HCT116 (cell line): ENCODE results near the gene EIF3J. TPM values are rescaled to one million over a fixed set of nuclear protein-coding genes. Genes with fewer than 3 reads are reported as not detected.

Source experiments
- ATAC-seq: fragments of 200-7000 bp; cut with Tn5 transposase; 2 replicates; pipeline ENCODE4 v1.9.1; 2020; ENCODE audit warnings: mild to moderate bottlenecking, moderate library complexity
- BruUV-seq: library from RNA; stranded (reverse); fragments of 400-500 nt; replicated peaks from 2 replicates; lab custom pipeline; 2021; lab: Mats Ljungman, UMichigan
- CTCF ChIA-PET: fragments of 300-600 bp; sonication (Branson Sonifier 250); formaldehyde crosslinking; loops from one replicate; lab custom pipeline; 2021; ENCODE audit warnings: antibody characterized with exemption; lab: Charles Lee
- POLR2A ChIA-PET: fragments of 300-600, 350-600 bp; sonication (Branson Sonifier 250); formaldehyde crosslinking; loops from one replicate; lab custom pipeline; 2021; ENCODE audit warnings: antibody characterized with exemption; lab: Charles Lee
- RAD21 ChIA-PET, 2 experiments: fragments of 300-600 bp; sonication (Branson Sonifier 250); formaldehyde crosslinking; loops; one replicate each; lab custom pipeline; 2023; ENCODE audit warnings: low total read pairs in 2 of 2; ENCODE audit not compliant: uncharacterized antibody in 2 of 2, unreplicated experiment in 2 of 2, low non-redundant PET in 1 of 2; lab: Charles Lee
- DNase-seq: peaks from one replicate; pipeline ENCODE4 v3.0.0-alpha.2; 2010; ENCODE audit warnings: low read depth, low spot score
- H2AFZ ChIP-seq: fragments of 200-600 bp; shearing (Covaris generic), sonication (generic); 2 replicates; pipeline ENCODE4 v1.6.1; 2017; ENCODE audit warnings: low read depth, mixed run types, mixed read lengths, antibody characterized with exemption, low read length; ENCODE audit not compliant: poor library complexity, severe bottlenecking
- H3K27ac ChIP-seq: 2 replicates; pipeline ENCODE4 v1.5.1; 2012; ENCODE audit warnings: low read depth, low read length
- H3K27me3 ChIP-seq: fragments of 200-600 bp; sonication (generic); 2 replicates; pipeline ENCODE4 v1.6.1; 2016; ENCODE audit warnings: mixed run types, low read length, mixed read lengths; ENCODE audit not compliant: insufficient read depth
- H3K36me3 ChIP-seq, 2 experiments: fragments of 200-500 bp in 1 of 2; fragments of 200-600 bp in 1 of 2; sonication (Bioruptor generic) in 1 of 2; sonication (generic) in 1 of 2; 2 replicates each; pipeline versions ENCODE4 v1.5.1 to v1.6.1; 2014 to 2016; ENCODE audit warnings: low read length in 2 of 2, inconsistent platforms in 1 of 2, mixed read lengths in 1 of 2, mixed run types in 1 of 2; ENCODE audit not compliant: insufficient read depth in 2 of 2, control insufficient read depth in 1 of 2
- H3K4me1 ChIP-seq, 2 experiments: fragments of 200-600 bp in 1 of 2; sonication (generic) in 1 of 2; 2 replicates each; pipeline versions ENCODE4 v1.5.1 to v1.6.1; 2012 to 2017; ENCODE audit warnings: low read length in 2 of 2, inconsistent platforms in 1 of 2, mild to moderate bottlenecking in 1 of 2, mixed read lengths in 1 of 2, mixed run types in 1 of 2, moderate library complexity in 1 of 2; ENCODE audit not compliant: insufficient read depth in 2 of 2, control insufficient read depth in 1 of 2
- H3K4me2 ChIP-seq: fragments of 200-600 bp; sonication (generic); 2 replicates; pipeline ENCODE4 v1.6.1; 2017; ENCODE audit warnings: mixed run types, low read length, mixed read lengths
- H3K4me3 ChIP-seq, 2 experiments: fragments of 200-600 bp in 1 of 2; sonication (generic) in 1 of 2; replicated peaks in 1 of 2; 2 replicates each; pipeline ENCODE4 v1.5.1; 2011 to 2016; ENCODE audit warnings: low read length in 2 of 2, control low read depth in 1 of 2, low read depth in 1 of 2, mild to moderate bottlenecking in 1 of 2, mixed read lengths in 1 of 2, mixed run types in 1 of 2
- H3K79me2 ChIP-seq: fragments of 200-600 bp; sonication (generic); 2 replicates; pipeline ENCODE4 v1.6.1; 2017; ENCODE audit warnings: mild to moderate bottlenecking, mixed run types, low read length, moderate library complexity, mixed read lengths; ENCODE audit not compliant: insufficient read depth
- H3K9ac ChIP-seq: fragments of 200-600 bp; sonication (generic); 2 replicates; pipeline ENCODE4 v1.6.1; 2016; ENCODE audit warnings: low read length, mixed read lengths
- H3K9me2 ChIP-seq: fragments of 200-600 bp; sonication (generic), shearing (Covaris generic); 2 replicates; pipeline ENCODE4 v1.6.1; 2017; ENCODE audit warnings: mixed run types, mild to moderate bottlenecking, moderate library complexity; ENCODE audit not compliant: insufficient read depth
- H3K9me3 ChIP-seq, 2 experiments: fragments of 200-500 bp in 1 of 2; fragments of 200-600 bp in 1 of 2; sonication (Bioruptor generic) in 1 of 2; sonication (generic) in 1 of 2; 2 replicates each; pipeline ENCODE4 v1.6.1; 2014 to 2017; ENCODE audit warnings: low read length in 2 of 2, mixed read lengths in 2 of 2, inconsistent platforms in 1 of 2, low read depth in 1 of 2, mild to moderate bottlenecking in 1 of 2, mixed run types in 1 of 2, moderate library complexity in 1 of 2; ENCODE audit not compliant: control insufficient read depth in 1 of 2, insufficient read depth in 1 of 2
- H4K20me1 ChIP-seq: fragments of 200-600 bp; sonication (generic), shearing (Covaris generic); 2 replicates; pipeline ENCODE4 v1.6.1; 2017; ENCODE audit warnings: mixed run types, mild to moderate bottlenecking, moderate library complexity; ENCODE audit not compliant: insufficient read depth
- ATF3 ChIP-seq: IDR thresholded peaks from 2 replicates; pipeline ENCODE4 v1.6.1; 2012
- CEBPB ChIP-seq: IDR thresholded peaks from 2 replicates; pipeline ENCODE4 v1.6.1; 2012; ENCODE audit warnings: low read depth
- CTCF ChIP-seq, 3 experiments: fragments of 200-600 bp in 1 of 3; sonication (generic) in 1 of 3; IDR thresholded peaks in 2 of 3; conservative IDR thresholded peaks in 1 of 3; 2 replicates each; pipeline ENCODE4 v1.5.1; 2012 to 2017; ENCODE audit warnings: low read depth in 2 of 3, low read length in 2 of 3, antibody characterized with exemption in 1 of 3, borderline replicate concordance in 1 of 3, control low read depth in 1 of 3, mild to moderate bottlenecking in 1 of 3, mixed read lengths in 1 of 3, mixed run types in 1 of 3, moderate library complexity in 1 of 3; ENCODE audit not compliant: insufficient read depth in 1 of 3
- EZH2 ChIP-seq: fragments of 200-600 bp; sonication (generic); IDR thresholded peaks from 2 replicates; pipeline ENCODE4 v1.6.1; 2017; ENCODE audit warnings: antibody characterized with exemption, mixed run types
- MAX ChIP-seq: IDR thresholded peaks from 2 replicates; pipeline ENCODE4 v1.6.1; 2012
- POLR2A ChIP-seq: IDR thresholded peaks from 2 replicates; pipeline ENCODE4 v1.7.0; 2011; ENCODE audit warnings: borderline replicate concordance; ENCODE audit not compliant: insufficient read depth, insufficient read length; ENCODE audit errors: extremely low read depth
- POLR2AphosphoS5 ChIP-seq: IDR thresholded peaks from 2 replicates; pipeline ENCODE4 v1.6.1; 2011; ENCODE audit warnings: mild to moderate bottlenecking, low read depth, low read length, moderate library complexity
- RAD21 ChIP-seq: IDR thresholded peaks from 2 replicates; pipeline ENCODE4 v1.6.1; 2012; ENCODE audit warnings: low read depth, mild to moderate bottlenecking
- SIN3A ChIP-seq: IDR thresholded peaks from 2 replicates; pipeline ENCODE4 v1.6.1; 2012; ENCODE audit warnings: low read depth
- SP1 ChIP-seq: IDR thresholded peaks from 2 replicates; pipeline ENCODE4 v1.6.1; 2012; ENCODE audit warnings: low read depth
- TCF7L2 ChIP-seq: IDR thresholded peaks from 2 replicates; pipeline ENCODE4 v1.7.0; 2011; ENCODE audit warnings: borderline replicate concordance, inconsistent platforms; ENCODE audit not compliant: insufficient read depth, insufficient read length; ENCODE audit errors: extremely low read depth
- YY1 ChIP-seq: IDR thresholded peaks from 2 replicates; pipeline ENCODE4 v1.6.1; 2011; ENCODE audit warnings: low read length, low read depth, moderate library complexity, mild to moderate bottlenecking; ENCODE audit not compliant: insufficient replicate concordance; ENCODE audit errors: extremely low read depth
- ZFX ChIP-seq: fragments of 450-650 bp; IDR thresholded peaks from 2 replicates; pipeline ENCODE4 v1.6.1; 2017
- intact Hi-C: fragments of 100-400 bp; cut with micrococcal nuclease; formaldehyde crosslinking; loops from 2 replicates; pipeline ENCODE4 v1.10.0; 2022
- total RNA-seq: library from RNA; stranded (reverse); gene quantifications from one replicate; pipeline ENCODE4 v1.2.1, GENCODE V29; 2021; ENCODE audit not compliant: unreplicated experiment
- TF ChIP-seq, protein P1 (sequence below): IDR thresholded peaks from 2 replicates; pipeline ENCODE4 v1.6.1; 2012; ENCODE audit warnings: low read depth

The EIF3J gene
- total RNA-seq, 1 experiment from 2014 or later, result 68.6 TPM

- Histone ChIP-seq H3K9ac (no peak overlapping the region), H3K79me2 (no peaks in the 10 kb centered on the region), H3K36me3 (peaks cover 23 to 37% of the 10 kb centered on the region in 2 experiments; a peak in 3 of 4 replicates), H2AFZ (no peak overlapping the region), H3K9me2 (no peaks in the 10 kb centered on the region), H3K4me3 (no peak overlapping the region), H3K4me1 (no peaks in the 10 kb centered on the region), H3K27ac (no peak overlapping the region), H4K20me1 (no peaks in the 10 kb centered on the region), H3K9me3 (no peaks in the 10 kb centered on the region), H3K4me2 (no peak overlapping the region), H3K27me3 (no peaks in the 10 kb centered on the region)
- ChIA-PET CTCF (no interaction called here), POLR2A (no interaction called here), RAD21 (no interaction called here)
- intact Hi-C loops, result loop anchor here (10.0 kb wide), 1 partner anchor 60 kb away; no protein-coding TSS in a partner anchor
- DNase-seq (no peak), ATAC-seq (no peak)
- TF ChIP-seq SIN3A (no peak), TCF7L2 (no peak), CTCF (IDR thresholded peaks at IDR 0.05 in 2 of 3, conservative IDR thresholded peaks at IDR 0.05 in 1 of 3; ENCODE audit: borderline replicate concordance in 1 of 3, insufficient read depth in 1 of 3, low read depth in 2 of 3, low read length in 2 of 3) (no peak), SP1 (no peak), RAD21 (no peak), CEBPB (no peak), ATF3 (no peak), MAX (no peak), YY1 (no peak), EZH2 (no peak), POLR2AphosphoS5 (no peak), POLR2A (no peak), ZFX (no peak)
- TF ChIP-seq, protein P1, sequence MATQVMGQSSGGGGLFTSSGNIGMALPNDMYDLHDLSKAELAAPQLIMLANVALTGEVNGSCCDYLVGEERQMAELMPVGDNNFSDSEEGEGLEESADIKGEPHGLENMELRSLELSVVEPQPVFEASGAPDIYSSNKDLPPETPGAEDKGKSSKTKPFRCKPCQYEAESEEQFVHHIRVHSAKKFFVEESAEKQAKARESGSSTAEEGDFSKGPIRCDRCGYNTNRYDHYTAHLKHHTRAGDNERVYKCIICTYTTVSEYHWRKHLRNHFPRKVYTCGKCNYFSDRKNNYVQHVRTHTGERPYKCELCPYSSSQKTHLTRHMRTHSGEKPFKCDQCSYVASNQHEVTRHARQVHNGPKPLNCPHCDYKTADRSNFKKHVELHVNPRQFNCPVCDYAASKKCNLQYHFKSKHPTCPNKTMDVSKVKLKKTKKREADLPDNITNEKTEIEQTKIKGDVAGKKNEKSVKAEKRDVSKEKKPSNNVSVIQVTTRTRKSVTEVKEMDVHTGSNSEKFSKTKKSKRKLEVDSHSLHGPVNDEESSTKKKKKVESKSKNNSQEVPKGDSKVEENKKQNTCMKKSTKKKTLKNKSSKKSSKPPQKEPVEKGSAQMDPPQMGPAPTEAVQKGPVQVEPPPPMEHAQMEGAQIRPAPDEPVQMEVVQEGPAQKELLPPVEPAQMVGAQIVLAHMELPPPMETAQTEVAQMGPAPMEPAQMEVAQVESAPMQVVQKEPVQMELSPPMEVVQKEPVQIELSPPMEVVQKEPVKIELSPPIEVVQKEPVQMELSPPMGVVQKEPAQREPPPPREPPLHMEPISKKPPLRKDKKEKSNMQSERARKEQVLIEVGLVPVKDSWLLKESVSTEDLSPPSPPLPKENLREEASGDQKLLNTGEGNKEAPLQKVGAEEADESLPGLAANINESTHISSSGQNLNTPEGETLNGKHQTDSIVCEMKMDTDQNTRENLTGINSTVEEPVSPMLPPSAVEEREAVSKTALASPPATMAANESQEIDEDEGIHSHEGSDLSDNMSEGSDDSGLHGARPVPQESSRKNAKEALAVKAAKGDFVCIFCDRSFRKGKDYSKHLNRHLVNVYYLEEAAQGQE, result no peak
- no TSS peak for BruUV-seq
Measured at GRCh38 chr15:44595246-44595645, 58.3 kb downstream of the EIF3J start.
